WTC11 (cell line): ENCODE results near the gene TOE1.

Experiments used
- CTCF ChIP-seq: fragments of 200-600 bp; IDR thresholded peaks from 2 replicates; pipeline ENCODE4 v1.8.0; 2022; ENCODE audit warnings: antibody characterized with exemption
- E2F1 ChIP-seq: sonication (generic); formaldehyde crosslinking; IDR thresholded peaks from 2 replicates; pipeline ENCODE4 v1.8.0; 2022; ENCODE audit warnings: mild to moderate bottlenecking, missing genetic modification reagents
- EMX1 ChIP-seq: fragments of 250-450 bp; sonication (Bioruptor Pico); IDR thresholded peaks from 2 replicates; pipeline ENCODE4 v1.8.0; 2021; ENCODE audit warnings: mild to moderate bottlenecking
- ETV6 ChIP-seq: sonication (generic); formaldehyde crosslinking; IDR thresholded peaks from 2 replicates; pipeline ENCODE4 v1.8.1; 2022; ENCODE audit warnings: mild to moderate bottlenecking, missing genetic modification reagents
- MAX ChIP-seq: sonication (generic); formaldehyde crosslinking; IDR thresholded peaks from 2 replicates; pipeline ENCODE4 v1.8.0; 2022; ENCODE audit warnings: mild to moderate bottlenecking, missing genetic modification reagents
- SP1 ChIP-seq: sonication (generic); formaldehyde crosslinking; conservative IDR thresholded peaks from 2 replicates; pipeline ENCODE4 v1.8.1; 2022; ENCODE audit warnings: missing genetic modification reagents
- TEAD4 ChIP-seq: sonication (generic); formaldehyde crosslinking; IDR thresholded peaks from 2 replicates; pipeline ENCODE4 v1.8.0; 2022; ENCODE audit warnings: mild to moderate bottlenecking, missing genetic modification reagents
- ZBTB43 ChIP-seq: sonication (generic); formaldehyde crosslinking; IDR thresholded peaks from 2 replicates; pipeline ENCODE4 v1.8.1; 2023; ENCODE audit warnings: mild to moderate bottlenecking, missing genetic modification reagents
- TF ChIP-seq, protein P1 (sequence below): fragments of 250-450 bp; sonication (Bioruptor Pico); IDR thresholded peaks from 2 replicates; pipeline ENCODE4 v1.9.0; 2021; ENCODE audit warnings: mild to moderate bottlenecking, borderline replicate concordance
- TF ChIP-seq, protein P2 (sequence below): sonication (generic); formaldehyde crosslinking; conservative IDR thresholded peaks from 2 replicates; pipeline ENCODE4 v1.8.1; 2022; ENCODE audit warnings: mild to moderate bottlenecking, missing genetic modification reagents

GRCh38 chr1:45335855-45336324 is 4.1 kb upstream of the TOE1 start:
- TF ChIP-seq MAX (CRISPR knock-in tag) (no peak), CTCF (no peak), ETV6 (CRISPR knock-in tag) (no peak), SP1 (CRISPR knock-in tag) (no peak), TEAD4 (CRISPR knock-in tag) (no peak), ZBTB43 (CRISPR knock-in tag) (no peak), EMX1 (no peak), E2F1 (CRISPR knock-in tag) (no peak)
- TF ChIP-seq, protein P1, sequence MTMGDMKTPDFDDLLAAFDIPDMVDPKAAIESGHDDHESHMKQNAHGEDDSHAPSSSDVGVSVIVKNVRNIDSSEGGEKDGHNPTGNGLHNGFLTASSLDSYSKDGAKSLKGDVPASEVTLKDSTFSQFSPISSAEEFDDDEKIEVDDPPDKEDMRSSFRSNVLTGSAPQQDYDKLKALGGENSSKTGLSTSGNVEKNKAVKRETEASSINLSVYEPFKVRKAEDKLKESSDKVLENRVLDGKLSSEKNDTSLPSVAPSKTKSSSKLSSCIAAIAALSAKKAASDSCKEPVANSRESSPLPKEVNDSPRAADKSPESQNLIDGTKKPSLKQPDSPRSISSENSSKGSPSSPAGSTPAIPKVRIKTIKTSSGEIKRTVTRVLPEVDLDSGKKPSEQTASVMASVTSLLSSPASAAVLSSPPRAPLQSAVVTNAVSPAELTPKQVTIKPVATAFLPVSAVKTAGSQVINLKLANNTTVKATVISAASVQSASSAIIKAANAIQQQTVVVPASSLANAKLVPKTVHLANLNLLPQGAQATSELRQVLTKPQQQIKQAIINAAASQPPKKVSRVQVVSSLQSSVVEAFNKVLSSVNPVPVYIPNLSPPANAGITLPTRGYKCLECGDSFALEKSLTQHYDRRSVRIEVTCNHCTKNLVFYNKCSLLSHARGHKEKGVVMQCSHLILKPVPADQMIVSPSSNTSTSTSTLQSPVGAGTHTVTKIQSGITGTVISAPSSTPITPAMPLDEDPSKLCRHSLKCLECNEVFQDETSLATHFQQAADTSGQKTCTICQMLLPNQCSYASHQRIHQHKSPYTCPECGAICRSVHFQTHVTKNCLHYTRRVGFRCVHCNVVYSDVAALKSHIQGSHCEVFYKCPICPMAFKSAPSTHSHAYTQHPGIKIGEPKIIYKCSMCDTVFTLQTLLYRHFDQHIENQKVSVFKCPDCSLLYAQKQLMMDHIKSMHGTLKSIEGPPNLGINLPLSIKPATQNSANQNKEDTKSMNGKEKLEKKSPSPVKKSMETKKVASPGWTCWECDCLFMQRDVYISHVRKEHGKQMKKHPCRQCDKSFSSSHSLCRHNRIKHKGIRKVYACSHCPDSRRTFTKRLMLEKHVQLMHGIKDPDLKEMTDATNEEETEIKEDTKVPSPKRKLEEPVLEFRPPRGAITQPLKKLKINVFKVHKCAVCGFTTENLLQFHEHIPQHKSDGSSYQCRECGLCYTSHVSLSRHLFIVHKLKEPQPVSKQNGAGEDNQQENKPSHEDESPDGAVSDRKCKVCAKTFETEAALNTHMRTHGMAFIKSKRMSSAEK, result no peak
- TF ChIP-seq, protein P2, sequence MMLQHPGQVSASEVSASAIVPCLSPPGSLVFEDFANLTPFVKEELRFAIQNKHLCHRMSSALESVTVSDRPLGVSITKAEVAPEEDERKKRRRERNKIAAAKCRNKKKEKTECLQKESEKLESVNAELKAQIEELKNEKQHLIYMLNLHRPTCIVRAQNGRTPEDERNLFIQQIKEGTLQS (CRISPR knock-in tag), result no peak
